ENCODE data around the gene DDT.
"Not testable (repeated sequence)": the region's sequence is repeated elsewhere in the genome, so short reads cannot be mapped to it uniquely, and the experiment has no call there.

Gene DDT

DNA sequence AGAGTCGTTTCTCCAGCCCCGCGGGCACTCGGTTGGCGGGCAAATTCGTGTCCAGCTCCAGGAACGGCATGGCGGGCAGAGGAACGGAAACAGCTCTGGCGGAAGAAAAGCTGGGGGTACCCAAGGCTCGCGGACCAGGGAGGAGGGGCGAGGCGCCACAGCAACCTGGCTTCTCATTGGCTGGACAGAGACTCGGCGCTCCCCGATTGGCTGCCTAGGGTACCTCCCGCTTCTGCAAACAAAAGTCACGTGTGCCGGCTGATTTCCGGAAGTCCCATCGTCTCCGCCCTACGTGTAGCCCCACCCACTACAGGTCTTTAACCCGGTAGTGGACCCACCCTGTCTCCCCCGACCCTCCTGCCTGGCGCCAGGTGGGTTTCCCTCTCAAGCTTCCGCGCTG is at the start of gene DDT:
DDT (minus strand) TSS at position 97 of the 400 bp plus-strand sequence; CDS start at position 70, 27 bp downstream.
- DNase-seq (ENCODE audit: extremely low spot score); POLR2A ChIA-PET; CTCF ChIA-PET: not testable (repeated sequence)

GRCh38 chr22:24023204-24023789 is 49.1 kb upstream of the DDT start:
- ChIA-PET CTCF (interaction anchor here (0.9 kb wide), 1 partner anchor 11 kb away, joined by 3 read pairs; no protein-coding TSS in a partner anchor), POLR2A (no interaction called here)
- TF ChIP-seq, protein P1, sequence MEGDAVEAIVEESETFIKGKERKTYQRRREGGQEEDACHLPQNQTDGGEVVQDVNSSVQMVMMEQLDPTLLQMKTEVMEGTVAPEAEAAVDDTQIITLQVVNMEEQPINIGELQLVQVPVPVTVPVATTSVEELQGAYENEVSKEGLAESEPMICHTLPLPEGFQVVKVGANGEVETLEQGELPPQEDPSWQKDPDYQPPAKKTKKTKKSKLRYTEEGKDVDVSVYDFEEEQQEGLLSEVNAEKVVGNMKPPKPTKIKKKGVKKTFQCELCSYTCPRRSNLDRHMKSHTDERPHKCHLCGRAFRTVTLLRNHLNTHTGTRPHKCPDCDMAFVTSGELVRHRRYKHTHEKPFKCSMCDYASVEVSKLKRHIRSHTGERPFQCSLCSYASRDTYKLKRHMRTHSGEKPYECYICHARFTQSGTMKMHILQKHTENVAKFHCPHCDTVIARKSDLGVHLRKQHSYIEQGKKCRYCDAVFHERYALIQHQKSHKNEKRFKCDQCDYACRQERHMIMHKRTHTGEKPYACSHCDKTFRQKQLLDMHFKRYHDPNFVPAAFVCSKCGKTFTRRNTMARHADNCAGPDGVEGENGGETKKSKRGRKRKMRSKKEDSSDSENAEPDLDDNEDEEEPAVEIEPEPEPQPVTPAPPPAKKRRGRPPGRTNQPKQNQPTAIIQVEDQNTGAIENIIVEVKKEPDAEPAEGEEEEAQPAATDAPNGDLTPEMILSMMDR (IDR thresholded peaks at IDR 0.05; ENCODE audit: control extremely low read depth, extremely low read depth, low read depth, missing control alignments), result no peak
- no peak for DNase-seq (ENCODE audit: extremely low spot score)

GRCh38 chr22:24021304-24021703 is 47.1 kb upstream of the DDT start:
- no peak for DNase-seq (ENCODE audit: extremely low spot score)
- CTCF ChIA-PET, result no interaction called here
- POLR2A ChIA-PET, result no interaction called here
- TF ChIP-seq, protein P1 (IDR thresholded peaks at IDR 0.05; ENCODE audit: control extremely low read depth, extremely low read depth, low read depth, missing control alignments), result no peak

GRCh38 chr22:24016156-24016555 is 41.9 kb upstream of the DDT start:
- no peak for DNase-seq (ENCODE audit: extremely low spot score)
- TF ChIP-seq, protein P1 (IDR thresholded peaks at IDR 0.05; ENCODE audit: control extremely low read depth, extremely low read depth, low read depth, missing control alignments), result no peak
- CTCF ChIA-PET, result no interaction called here
- POLR2A ChIA-PET, result no interaction called here

DNA sequence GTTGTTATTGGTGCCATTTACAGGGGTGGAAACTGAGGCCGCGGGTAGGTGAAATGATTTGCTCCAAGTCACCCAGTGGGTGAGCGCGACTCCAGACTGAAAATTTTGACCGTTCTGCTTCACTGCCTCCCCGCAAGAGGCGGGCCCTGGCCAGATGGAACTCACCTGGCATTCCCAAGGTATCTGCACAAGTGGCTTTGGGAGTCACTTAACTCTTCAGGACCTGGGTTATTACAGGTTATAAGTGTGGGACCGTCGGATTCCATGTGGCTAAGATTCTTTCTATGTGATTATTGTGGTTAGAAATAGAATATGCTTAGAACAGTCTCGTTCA is 37.5 kb upstream of the DDT start:
- CTCF ChIA-PET, result interaction anchor here (1.0 to 1.6 kb wide), 2 partner anchors 11 to 37 kb away, joined by 3 to 4 read pairs; no protein-coding TSS in a partner anchor
- POLR2A ChIA-PET, result no interaction called here
- TF ChIP-seq, protein P1 (IDR thresholded peaks at IDR 0.05; ENCODE audit: control extremely low read depth, extremely low read depth, low read depth, missing control alignments), result no peak
- DNase-seq (ENCODE audit: extremely low spot score), result no peak

GRCh38 chr22:24010018-24010391 is 35.8 kb upstream of the DDT start:
- DNase-seq (ENCODE audit: extremely low spot score), result no peak
- TF ChIP-seq, protein P1 (IDR thresholded peaks at IDR 0.05; ENCODE audit: control extremely low read depth, extremely low read depth, low read depth, missing control alignments), result no peak
- ChIA-PET CTCF (interaction anchor here (1.3 to 3.0 kb wide), 5 partner anchors 10 to 145 kb away, joined by 3 to 10 read pairs (median 5); no protein-coding TSS in a partner anchor), POLR2A (no interaction called here)

DNA sequence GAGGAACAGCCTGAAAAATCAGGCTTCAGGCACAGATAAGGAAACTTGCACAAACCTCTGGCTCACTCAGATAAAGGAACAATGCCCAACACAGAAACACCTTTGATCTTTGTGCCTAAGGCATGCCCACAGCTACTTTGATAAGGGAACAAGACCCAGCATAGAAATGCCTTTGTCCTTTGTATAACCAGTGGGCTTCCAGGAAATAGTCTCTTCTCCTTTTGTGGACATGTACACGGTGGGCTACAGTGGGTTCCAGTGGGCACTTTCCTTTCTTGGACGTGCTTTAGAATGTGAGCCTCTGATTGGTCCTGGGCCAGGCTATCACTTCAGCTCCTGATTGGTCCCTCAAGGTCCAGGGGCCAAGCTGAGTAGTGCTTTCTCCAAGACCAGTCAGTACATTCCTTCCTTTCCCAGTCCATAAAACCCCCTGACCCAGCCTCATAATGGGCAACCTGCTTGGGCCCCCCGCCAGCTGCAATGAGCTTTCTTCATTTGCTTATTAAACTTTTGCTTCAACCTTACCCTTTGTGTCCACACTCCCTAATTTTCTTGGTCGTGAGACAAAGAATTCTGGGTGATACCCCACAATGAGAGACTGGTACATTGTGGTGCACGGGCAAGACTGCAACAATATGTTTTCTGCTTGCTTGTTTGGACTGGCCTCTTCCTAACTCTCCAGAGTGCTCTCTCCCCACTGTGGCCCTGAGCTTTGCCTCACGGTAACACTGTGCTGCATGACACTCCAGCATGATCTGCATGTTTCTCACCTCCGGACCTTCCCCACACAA is 35.2 kb upstream of the DDT start:
- ChIA-PET CTCF (interaction anchor here (1.9 to 3.0 kb wide), 3 partner anchors 17 to 146 kb away, joined by 5 to 10 read pairs (median 7); no protein-coding TSS in a partner anchor), POLR2A (no interaction called here)
- no peak for DNase-seq (ENCODE audit: extremely low spot score)
- TF ChIP-seq, protein P1 (IDR thresholded peaks at IDR 0.05; ENCODE audit: control extremely low read depth, extremely low read depth, low read depth, missing control alignments), result no peak
